A673 (cell line): ENCODE measurements around the gene PSTPIP1.

Experiments
- EZH2 ChIP-seq: fragments of 200-600 bp; sonication (generic); IDR thresholded peaks from 2 replicates; pipeline ENCODE4 v1.6.1; 2017; ENCODE audit warnings: borderline replicate concordance, low read depth, mild to moderate bottlenecking, mixed read lengths, antibody characterized with exemption, low read length; ENCODE audit not compliant: poor library complexity, severe bottlenecking
- TF ChIP-seq, protein P1 (sequence below): fragments of 300-800, 200-600 bp; sonication (generic); conservative IDR thresholded peaks from 2 replicates; pipeline ENCODE4 v1.5.1; 2017; ENCODE audit warnings: low read depth, mild to moderate bottlenecking, antibody characterized with exemption, low read length, moderate library complexity, mixed read lengths

DNA sequence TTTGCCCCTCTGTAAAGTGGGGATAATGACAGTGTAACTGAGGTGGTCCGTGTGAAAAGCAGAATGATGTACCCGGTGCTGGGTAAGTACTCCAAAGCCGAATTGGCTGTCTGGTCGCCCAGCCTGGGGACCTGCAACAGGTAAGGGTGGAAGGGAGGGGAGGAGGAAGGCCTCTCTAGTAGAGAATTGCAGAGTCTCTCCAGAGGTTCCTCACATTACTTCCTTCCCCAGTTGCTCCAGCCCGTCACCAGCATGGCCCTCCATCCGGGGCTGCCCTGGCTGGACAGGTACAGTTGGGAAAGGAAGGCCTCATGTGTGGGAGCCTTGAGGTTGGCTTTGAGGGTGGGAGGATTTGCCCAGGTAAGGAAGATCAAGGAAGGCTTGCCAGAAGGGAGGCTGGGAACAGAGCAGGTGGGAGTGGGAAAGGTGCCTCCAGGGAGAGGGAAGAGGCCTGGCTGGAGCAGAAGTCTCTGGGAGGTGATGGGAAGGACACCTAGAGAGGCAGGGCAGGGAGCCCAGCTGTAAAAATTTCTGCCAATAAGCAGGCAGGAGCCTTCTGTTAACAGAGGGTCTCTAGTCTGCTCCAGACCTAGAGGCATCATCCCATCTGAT is 1.7 kb upstream of the PSTPIP1 start:
- TF ChIP-seq, protein P1, sequence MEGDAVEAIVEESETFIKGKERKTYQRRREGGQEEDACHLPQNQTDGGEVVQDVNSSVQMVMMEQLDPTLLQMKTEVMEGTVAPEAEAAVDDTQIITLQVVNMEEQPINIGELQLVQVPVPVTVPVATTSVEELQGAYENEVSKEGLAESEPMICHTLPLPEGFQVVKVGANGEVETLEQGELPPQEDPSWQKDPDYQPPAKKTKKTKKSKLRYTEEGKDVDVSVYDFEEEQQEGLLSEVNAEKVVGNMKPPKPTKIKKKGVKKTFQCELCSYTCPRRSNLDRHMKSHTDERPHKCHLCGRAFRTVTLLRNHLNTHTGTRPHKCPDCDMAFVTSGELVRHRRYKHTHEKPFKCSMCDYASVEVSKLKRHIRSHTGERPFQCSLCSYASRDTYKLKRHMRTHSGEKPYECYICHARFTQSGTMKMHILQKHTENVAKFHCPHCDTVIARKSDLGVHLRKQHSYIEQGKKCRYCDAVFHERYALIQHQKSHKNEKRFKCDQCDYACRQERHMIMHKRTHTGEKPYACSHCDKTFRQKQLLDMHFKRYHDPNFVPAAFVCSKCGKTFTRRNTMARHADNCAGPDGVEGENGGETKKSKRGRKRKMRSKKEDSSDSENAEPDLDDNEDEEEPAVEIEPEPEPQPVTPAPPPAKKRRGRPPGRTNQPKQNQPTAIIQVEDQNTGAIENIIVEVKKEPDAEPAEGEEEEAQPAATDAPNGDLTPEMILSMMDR: no peak
- no peak for TF ChIP-seq EZH2
